NAMALWA (cell line): ENCODE data around the gene MLX.
"Not testable (repeated sequence)": the region's sequence is repeated elsewhere in the genome, so short reads cannot be mapped to it uniquely, and the experiment has no call there.

Experiments
- DNase-seq: peaks from one replicate; pipeline ENCODE4 v3.0.0-alpha.2; 2015; ENCODE audit warnings: low spot score

Gene MLX

GRCh38 chr17:42579794-42580551, 13.1 kb downstream of the MLX start:
- DNase-seq: no peak

- no peak for DNase-seq
Observed at GRCh38 chr17:42581744-42582270, 14.9 kb downstream of the MLX start.

GRCh38 chr17:42584880-42585279, 18.0 kb downstream of the MLX start:
- no peak for DNase-seq

- no peak for DNase-seq
Observed at GRCh38 chr17:42585353-42585752, 18.5 kb downstream of the MLX start.

- DNase-seq: no peak
Observed at GRCh38 chr17:42586514-42587230, 19.8 kb downstream of the MLX start.

- DNase-seq: no peak
Observed at GRCh38 chr17:42590886-42591285, 24.0 kb downstream of the MLX start.

GRCh38 chr17:42591411-42591810, 24.5 kb downstream of the MLX start:
- DNase-seq: no peak

- no peak for DNase-seq
Observed at GRCh38 chr17:42596386-42596785, 29.5 kb downstream of the MLX start.

GRCh38 chr17:42598905-42599304, 32.0 kb downstream of the MLX start:
- DNase-seq: no peak

- DNase-seq: peak; percentile 12
Observed at GRCh38 chr17:42603318-42603717, 36.4 kb downstream of the MLX start.

GRCh38 chr17:42607769-42608168, 40.9 kb downstream of the MLX start:
- no peak for DNase-seq

- DNase-seq: peak; percentile 52
Observed at GRCh38 chr17:42608305-42609181, 41.6 kb downstream of the MLX start.

- peak; percentile 99 for DNase-seq
Observed at GRCh38 chr17:42609182-42609813, 42.4 kb downstream of the MLX start, which contains the start of the genes RETREG3 and TUBG1. TSS of gene RETREG3 (minus strand) at chr17:42609374. CDS start at chr17:42609324, 50 bp downstream. TSS of gene TUBG1 (plus strand) at chr17:42609683. CDS start at chr17:42609738, 55 bp downstream.

GRCh38 chr17:42609814-42610801, 43.2 kb downstream of the MLX start:
- DNase-seq: peak; percentile 21

- no peak for DNase-seq
Observed at GRCh38 chr17:42612013-42612412, 45.1 kb downstream of the MLX start.

- DNase-seq: no peak
Observed at GRCh38 chr17:42613699-42614295, 46.9 kb downstream of the MLX start.

GRCh38 chr17:42617956-42618431, 51.1 kb downstream of the MLX start:
- DNase-seq: peak; percentile 43

GRCh38 chr17:42618442-42619150, 51.7 kb downstream of the MLX start:
- DNase-seq: peak; percentile 62

- not testable (repeated sequence) for DNase-seq
Observed at GRCh38 chr17:42621987-42622386, 55.1 kb downstream of the MLX start.
